Fibroblast of mammary gland (primary cell): Measurements from ENCODE around the gene SACS.
A peak's percentile ranks its signal among the peaks of the same experiment; 100 is the strongest.

Source experiments
- DNase-seq: peaks from one replicate; pipeline ENCODE4 v3.0.0-alpha.2; 2010; ENCODE audit warnings: low read depth
- H3K4me3 ChIP-seq: 2 replicates; pipeline ENCODE4 v1.5.1; 2011; ENCODE audit warnings: low read depth, mild to moderate bottlenecking, low read length, moderate library complexity; ENCODE audit not compliant: control insufficient read depth
- TF ChIP-seq, protein P1 (sequence below): conservative IDR thresholded peaks from 2 replicates; pipeline ENCODE4 v1.5.1; 2011; ENCODE audit warnings: low read depth, low read length, inconsistent platforms; ENCODE audit not compliant: control insufficient read depth, insufficient read depth

The SACS gene, protein sequence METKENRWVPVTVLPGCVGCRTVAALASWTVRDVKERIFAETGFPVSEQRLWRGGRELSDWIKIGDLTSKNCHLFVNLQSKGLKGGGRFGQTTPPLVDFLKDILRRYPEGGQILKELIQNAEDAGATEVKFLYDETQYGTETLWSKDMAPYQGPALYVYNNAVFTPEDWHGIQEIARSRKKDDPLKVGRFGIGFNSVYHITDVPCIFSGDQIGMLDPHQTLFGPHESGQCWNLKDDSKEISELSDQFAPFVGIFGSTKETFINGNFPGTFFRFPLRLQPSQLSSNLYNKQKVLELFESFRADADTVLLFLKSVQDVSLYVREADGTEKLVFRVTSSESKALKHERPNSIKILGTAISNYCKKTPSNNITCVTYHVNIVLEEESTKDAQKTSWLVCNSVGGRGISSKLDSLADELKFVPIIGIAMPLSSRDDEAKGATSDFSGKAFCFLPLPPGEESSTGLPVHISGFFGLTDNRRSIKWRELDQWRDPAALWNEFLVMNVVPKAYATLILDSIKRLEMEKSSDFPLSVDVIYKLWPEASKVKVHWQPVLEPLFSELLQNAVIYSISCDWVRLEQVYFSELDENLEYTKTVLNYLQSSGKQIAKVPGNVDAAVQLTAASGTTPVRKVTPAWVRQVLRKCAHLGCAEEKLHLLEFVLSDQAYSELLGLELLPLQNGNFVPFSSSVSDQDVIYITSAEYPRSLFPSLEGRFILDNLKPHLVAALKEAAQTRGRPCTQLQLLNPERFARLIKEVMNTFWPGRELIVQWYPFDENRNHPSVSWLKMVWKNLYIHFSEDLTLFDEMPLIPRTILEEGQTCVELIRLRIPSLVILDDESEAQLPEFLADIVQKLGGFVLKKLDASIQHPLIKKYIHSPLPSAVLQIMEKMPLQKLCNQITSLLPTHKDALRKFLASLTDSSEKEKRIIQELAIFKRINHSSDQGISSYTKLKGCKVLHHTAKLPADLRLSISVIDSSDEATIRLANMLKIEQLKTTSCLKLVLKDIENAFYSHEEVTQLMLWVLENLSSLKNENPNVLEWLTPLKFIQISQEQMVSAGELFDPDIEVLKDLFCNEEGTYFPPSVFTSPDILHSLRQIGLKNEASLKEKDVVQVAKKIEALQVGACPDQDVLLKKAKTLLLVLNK (N-terminal part only)

DNA sequence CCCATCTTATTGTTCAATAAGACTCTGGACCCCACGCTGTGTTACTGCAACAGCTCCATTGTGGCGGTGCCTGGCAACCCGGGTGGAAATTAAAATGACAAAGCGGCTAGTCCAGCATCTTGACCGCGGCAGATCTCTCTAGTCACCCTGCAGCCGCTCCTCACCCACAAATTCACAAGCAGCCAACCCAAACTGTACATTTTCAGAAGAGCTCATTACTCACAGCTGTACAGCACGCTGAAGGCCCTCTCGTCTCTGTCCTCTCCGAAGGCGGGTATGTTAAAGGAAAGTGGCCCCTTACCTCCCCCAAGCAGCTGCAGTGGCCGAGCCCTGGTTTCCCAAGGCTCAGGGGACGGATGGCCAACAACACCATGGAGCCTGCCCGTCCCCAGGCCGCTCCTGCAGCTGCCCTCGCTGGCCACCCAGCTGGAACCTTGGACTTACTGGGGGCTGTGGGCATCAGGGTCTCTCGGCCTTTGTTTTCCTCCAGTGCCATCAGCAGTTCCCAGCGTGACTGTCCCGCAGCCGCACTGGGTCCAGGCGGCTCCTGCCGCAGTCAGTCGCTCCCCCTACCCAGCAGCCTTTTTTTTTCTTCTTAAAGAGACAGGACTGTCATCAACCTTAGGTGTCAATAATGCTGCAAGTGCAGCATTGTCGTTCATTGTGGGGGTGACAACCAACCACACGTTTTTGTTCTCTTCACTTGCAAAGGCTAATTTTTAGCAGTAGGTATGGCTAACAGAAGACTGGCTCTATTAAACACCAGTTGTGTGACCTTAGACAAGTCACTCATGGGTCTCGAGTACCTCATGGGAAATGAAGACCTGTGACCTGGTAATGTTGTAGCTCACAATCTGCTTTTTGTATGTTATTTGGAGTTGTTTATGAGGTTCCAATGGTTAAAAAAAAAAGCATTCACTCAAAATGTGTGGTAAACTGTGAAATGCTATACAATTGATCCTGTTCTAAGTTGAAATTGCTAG lies at the start of gene SACS:
Gene SACS, minus strand, starts transcription at position 532 of the 983 bp plus-strand sequence. CDS start 22,463 bp downstream, outside the sequence.
- TF ChIP-seq, protein P1, sequence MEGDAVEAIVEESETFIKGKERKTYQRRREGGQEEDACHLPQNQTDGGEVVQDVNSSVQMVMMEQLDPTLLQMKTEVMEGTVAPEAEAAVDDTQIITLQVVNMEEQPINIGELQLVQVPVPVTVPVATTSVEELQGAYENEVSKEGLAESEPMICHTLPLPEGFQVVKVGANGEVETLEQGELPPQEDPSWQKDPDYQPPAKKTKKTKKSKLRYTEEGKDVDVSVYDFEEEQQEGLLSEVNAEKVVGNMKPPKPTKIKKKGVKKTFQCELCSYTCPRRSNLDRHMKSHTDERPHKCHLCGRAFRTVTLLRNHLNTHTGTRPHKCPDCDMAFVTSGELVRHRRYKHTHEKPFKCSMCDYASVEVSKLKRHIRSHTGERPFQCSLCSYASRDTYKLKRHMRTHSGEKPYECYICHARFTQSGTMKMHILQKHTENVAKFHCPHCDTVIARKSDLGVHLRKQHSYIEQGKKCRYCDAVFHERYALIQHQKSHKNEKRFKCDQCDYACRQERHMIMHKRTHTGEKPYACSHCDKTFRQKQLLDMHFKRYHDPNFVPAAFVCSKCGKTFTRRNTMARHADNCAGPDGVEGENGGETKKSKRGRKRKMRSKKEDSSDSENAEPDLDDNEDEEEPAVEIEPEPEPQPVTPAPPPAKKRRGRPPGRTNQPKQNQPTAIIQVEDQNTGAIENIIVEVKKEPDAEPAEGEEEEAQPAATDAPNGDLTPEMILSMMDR = no peak
- peak; percentile 19 for DNase-seq
- peak within 1 kb of the TSS; percentile 43 for H3K4me3 ChIP-seq

DNA sequence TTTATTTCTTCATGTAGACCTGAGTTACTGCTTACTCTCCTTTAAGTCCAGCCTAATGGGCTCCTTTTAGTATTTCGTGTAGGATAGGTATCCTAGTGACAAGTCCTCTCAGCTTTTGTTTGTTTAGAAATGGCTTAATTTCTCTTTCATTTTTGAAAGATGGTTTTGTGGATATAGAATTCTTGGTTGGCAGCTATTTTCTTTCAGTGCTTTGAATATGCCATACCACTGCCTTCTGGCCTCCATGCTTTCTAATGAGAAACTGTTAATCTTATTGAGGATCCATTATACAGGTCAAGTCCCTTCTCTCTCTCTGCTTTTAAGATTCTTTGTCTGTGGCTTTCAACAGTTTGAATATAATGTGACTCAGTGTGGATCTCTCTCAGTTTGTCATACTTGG lies 46.8 kb upstream of the SACS start:
- TF ChIP-seq, protein P1 = no peak
- no peak overlapping the region for H3K4me3 ChIP-seq
- DNase-seq = no peak

DNA sequence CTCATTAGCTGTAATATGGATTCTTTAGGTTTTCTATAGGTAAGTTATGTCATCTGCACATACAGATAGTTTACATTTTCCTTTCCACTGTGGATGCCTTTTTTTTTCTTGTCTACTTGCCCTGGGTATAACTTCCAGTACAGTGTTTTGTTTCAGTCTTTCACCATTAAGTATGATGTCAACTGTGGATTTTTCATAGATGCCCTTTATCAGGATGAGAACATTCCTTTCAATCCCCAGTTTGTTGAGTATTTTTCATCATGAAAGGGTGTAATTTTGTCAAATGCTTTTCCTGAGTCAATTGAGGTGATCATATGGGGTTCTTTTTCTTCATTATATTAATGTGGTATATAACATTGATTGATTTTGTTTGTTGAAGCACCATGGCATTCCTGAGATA lies 43.6 kb upstream of the SACS start:
- H3K4me3 ChIP-seq = no peak overlapping the region
- no peak for DNase-seq
- TF ChIP-seq, protein P1 = no peak

DNA sequence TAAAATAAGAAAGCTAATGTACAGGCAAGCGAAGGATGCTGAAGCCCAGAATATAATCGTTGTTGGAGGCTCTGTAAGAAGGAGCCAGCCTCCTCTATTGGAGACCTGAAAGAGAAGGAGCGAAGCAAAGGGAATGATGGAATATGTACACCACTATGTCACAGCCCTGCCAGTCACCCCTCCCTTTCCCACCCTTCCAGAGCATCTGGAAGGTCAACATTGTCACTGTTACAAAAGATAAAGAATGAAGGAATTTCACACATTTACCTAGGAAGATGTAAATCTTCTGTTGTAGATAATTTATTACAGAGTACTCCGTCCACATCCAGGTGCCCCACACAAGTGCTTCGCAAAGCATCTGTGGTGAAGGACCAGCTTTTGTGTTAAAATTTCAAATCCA lies 39.7 kb upstream of the SACS start:
- no peak overlapping the region for H3K4me3 ChIP-seq
- no peak for DNase-seq
- TF ChIP-seq, protein P1 = no peak

DNA sequence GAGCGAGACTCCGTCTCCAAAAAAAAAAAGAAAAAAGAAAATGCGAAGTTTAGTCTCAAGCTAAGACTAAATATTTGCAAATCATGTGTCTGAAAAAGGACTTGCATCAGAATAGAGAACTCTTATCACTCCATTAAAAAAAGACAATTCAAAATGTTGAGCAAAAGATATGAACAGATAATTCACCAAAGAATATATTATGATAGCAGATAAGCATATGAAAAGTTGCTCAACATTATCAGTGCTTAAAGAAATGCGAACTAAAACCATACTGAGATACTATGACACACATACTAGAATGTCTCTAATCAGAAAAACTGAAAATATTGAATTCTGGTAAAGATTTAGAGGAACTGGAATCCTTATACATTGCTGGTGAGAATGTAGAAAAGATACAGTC lies 38.7 kb upstream of the SACS start:
- no peak for DNase-seq
- TF ChIP-seq, protein P1 = no peak
- H3K4me3 ChIP-seq = no peak overlapping the region
